Effector CD8-positive, alpha-beta T cell (primary cell): ENCODE results near the gene LGR5.
"Not testable (repeated sequence)": the region's sequence is repeated elsewhere in the genome, so short reads cannot be mapped to it uniquely, and the experiment has no call there.

ENCODE experiments used
- DNase-seq: peaks from one replicate; lab custom pipeline; 2025; lab: John Stamatoyannopoulos, UW

LGR5 gene

GRCh38 chr12:71552728-71553501, 113.3 kb downstream of the LGR5 start:
- no peak for DNase-seq

- DNase-seq = no peak
Measured at GRCh38 chr12:71555191-71555590, 115.6 kb downstream of the LGR5 start.

- DNase-seq = not testable (repeated sequence)
Measured at GRCh38 chr12:71555789-71556188, 116.2 kb downstream of the LGR5 start.

GRCh38 chr12:71556448-71556847, 116.8 kb downstream of the LGR5 start:
- DNase-seq = no peak

- no peak for DNase-seq
Measured at GRCh38 chr12:71556875-71557274, 117.3 kb downstream of the LGR5 start.

GRCh38 chr12:71558445-71558844, 118.8 kb downstream of the LGR5 start:
- no peak for DNase-seq

GRCh38 chr12:71562676-71563595, 123.3 kb downstream of the LGR5 start:
- DNase-seq = no peak

- DNase-seq = no peak
Measured at GRCh38 chr12:71565535-71565934, 125.9 kb downstream of the LGR5 start.

- no peak for DNase-seq
Measured at GRCh38 chr12:71566655-71567054, 127.1 kb downstream of the LGR5 start.

GRCh38 chr12:71567537-71567936, 127.9 kb downstream of the LGR5 start:
- no peak for DNase-seq

GRCh38 chr12:71569885-71570284, 130.3 kb downstream of the LGR5 start:
- DNase-seq = not testable (repeated sequence)

GRCh38 chr12:71576496-71576895, 136.9 kb downstream of the LGR5 start:
- DNase-seq = no peak

- no peak for DNase-seq
Measured at GRCh38 chr12:71578694-71579258, 139.2 kb downstream of the LGR5 start.

GRCh38 chr12:71581206-71581605, 141.6 kb downstream of the LGR5 start:
- no peak for DNase-seq

GRCh38 chr12:71582925-71583324, 143.3 kb downstream of the LGR5 start:
- DNase-seq = no peak

- no peak for DNase-seq
Measured at GRCh38 chr12:71584356-71584755, 144.8 kb downstream of the LGR5 start.

GRCh38 chr12:71585218-71585617, 145.6 kb downstream of the LGR5 start:
- DNase-seq = no peak

- DNase-seq = no peak
Measured at GRCh38 chr12:71587012-71587411, 147.4 kb downstream of the LGR5 start.

GRCh38 chr12:71589478-71589881, 149.9 kb downstream of the LGR5 start:
- no peak for DNase-seq

GRCh38 chr12:71591601-71592000, 152.0 kb downstream of the LGR5 start:
- DNase-seq = no peak

GRCh38 chr12:71592841-71593240, 153.2 kb downstream of the LGR5 start:
- no peak for DNase-seq

- no peak for DNase-seq
Measured at GRCh38 chr12:71594214-71594948, 154.8 kb downstream of the LGR5 start.
